Measurements from ENCODE around the gene GKN2. TPM values are rescaled to one million over a fixed set of nuclear protein-coding genes. Genes with fewer than 3 reads are reported as not detected.

The GKN2 gene
- total and polyA plus RNA-seq, 9 of the 15 experiments (the other 6 are each of a cell fraction or from before 2014, with no cell fraction given): not detected

DNA sequence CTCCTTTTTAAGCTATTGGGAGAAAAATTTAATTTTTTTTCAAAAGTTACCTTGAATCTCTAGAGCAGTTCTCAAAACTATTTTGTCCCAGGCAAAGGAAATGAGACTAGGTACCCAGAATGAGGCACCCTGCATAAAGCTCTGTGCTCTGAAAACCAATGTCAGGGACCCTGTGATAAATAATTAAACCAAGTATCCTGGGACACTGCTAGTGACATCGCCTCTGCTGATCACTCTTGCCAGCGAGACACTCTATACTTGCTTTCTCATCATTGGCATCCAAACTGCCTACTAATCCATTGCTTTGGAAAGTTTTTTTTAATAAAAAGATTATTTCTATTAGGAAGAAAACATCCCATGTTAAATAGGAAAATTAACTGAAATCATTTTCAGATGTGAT lies 23.2 kb upstream of the GKN2 start (continued):
- TF ChIP-seq SAP30 (IDR thresholded peaks at IDR 0.05; ENCODE audit: borderline replicate concordance, insufficient read depth, low read depth, low read length, poor library complexity, severe bottlenecking) (no peak), ZNF785 (CRISPR knock-in tag; IDR thresholded peaks at IDR 0.05) (no peak)

DNA sequence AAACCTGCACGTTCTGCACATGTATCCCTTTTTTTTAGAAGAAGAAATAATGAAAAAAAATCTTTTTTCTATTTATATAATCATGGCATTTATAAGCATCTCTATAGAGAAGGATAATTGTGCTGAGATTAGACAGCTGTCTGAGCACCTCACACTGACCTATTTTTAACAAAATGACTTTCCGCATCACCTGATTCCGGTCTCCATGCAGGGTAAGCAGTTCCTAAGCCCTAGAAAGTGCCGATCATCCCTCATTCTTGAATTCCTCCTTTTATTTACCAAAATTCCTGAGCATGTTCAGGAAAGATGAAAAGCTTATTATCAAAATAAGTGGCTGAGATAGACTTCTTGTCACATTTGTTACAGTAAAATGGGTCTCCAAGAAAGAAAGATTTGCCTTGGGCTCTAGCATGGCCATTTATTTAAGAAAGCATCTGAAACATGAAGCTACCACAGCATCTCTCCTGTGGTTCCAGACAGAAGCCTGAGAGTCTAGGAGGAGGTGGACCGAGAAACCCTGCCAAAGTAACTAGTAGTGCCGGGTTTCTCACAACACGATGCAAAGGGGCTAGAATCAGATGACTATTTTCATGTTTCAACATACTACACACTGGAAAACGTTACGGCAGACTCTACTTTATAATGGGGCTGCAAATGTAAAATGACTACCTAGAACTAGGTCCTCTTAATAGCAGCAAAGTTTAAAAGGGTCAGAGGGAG lies 22.4 kb upstream of the GKN2 start:
- POLR2A ChIA-PET: interaction anchor here (1.3 kb wide), 1 partner anchor 20 kb away, joined by 3 read pairs; no protein-coding TSS in a partner anchor
- BruUV-seq (replicated peaks): no TSS peak
- H3K4me2 ChIP-seq (ENCODE audit: insufficient read depth, low read length): no peak overlapping the region
- H3K9me1 ChIP-seq (ENCODE audit: control insufficient read depth, insufficient read depth, low read length): no peaks in the 10 kb centered on the region
- no peaks in the 10 kb centered on the region for H3K79me2 ChIP-seq (ENCODE audit: control insufficient read depth, insufficient read depth, low read length)
- no peak overlapping the region for H3K27ac ChIP-seq (ENCODE audit: extremely low read depth, low read depth, low read length)
- intact Hi-C loops (cut with micrococcal nuclease): no loop called here
- H4K20me1 ChIP-seq (replicated peaks; ENCODE audit: control insufficient read depth, insufficient read depth, low read length): no peaks in the 10 kb centered on the region
- H3K4me3 ChIP-seq: no peak overlapping the region
- CTCF ChIA-PET (ENCODE audit: low intra/inter-chr PET ratio): no interaction called here
- no peaks in the 10 kb centered on the region for H3K4me1 ChIP-seq (replicated peaks in 1 of 2; ENCODE audit: control insufficient read depth in 2 of 2, insufficient read depth in 2 of 2, low read length in 2 of 2)
- no peaks in the 10 kb centered on the region for H3K36me3 ChIP-seq (ENCODE audit: control insufficient read depth, insufficient read depth, low read length)
- in situ Hi-C loops (cut with MboI): no loop called here
- no peak overlapping the region for H3K9ac ChIP-seq (ENCODE audit: insufficient read depth in 1 of 2, low read depth in 2 of 2, low read length in 2 of 2)
- no peak for DNase-seq (ENCODE audit: extremely low read depth in 1 of 4, low spot score in 3 of 4)
- no peaks in the 10 kb centered on the region for H3K9me3 ChIP-seq (replicated peaks; ENCODE audit: control insufficient read depth, insufficient read depth, low read depth, low read length)
- WGBS (ENCODE audit: insufficient coverage, low coverage, missing lambda C conversion rate): 3% methylated on average over 9 of the region's 9 CpGs
- no peak overlapping the region for H2AFZ ChIP-seq (ENCODE audit: low read depth, low read length)
- TF ChIP-seq ARNT (IDR thresholded peaks at IDR 0.05) (no peak), ZNF77 (CRISPR knock-in tag; IDR thresholded peaks at IDR 0.05) (no peak)
- TF ChIP-seq, protein P1, sequence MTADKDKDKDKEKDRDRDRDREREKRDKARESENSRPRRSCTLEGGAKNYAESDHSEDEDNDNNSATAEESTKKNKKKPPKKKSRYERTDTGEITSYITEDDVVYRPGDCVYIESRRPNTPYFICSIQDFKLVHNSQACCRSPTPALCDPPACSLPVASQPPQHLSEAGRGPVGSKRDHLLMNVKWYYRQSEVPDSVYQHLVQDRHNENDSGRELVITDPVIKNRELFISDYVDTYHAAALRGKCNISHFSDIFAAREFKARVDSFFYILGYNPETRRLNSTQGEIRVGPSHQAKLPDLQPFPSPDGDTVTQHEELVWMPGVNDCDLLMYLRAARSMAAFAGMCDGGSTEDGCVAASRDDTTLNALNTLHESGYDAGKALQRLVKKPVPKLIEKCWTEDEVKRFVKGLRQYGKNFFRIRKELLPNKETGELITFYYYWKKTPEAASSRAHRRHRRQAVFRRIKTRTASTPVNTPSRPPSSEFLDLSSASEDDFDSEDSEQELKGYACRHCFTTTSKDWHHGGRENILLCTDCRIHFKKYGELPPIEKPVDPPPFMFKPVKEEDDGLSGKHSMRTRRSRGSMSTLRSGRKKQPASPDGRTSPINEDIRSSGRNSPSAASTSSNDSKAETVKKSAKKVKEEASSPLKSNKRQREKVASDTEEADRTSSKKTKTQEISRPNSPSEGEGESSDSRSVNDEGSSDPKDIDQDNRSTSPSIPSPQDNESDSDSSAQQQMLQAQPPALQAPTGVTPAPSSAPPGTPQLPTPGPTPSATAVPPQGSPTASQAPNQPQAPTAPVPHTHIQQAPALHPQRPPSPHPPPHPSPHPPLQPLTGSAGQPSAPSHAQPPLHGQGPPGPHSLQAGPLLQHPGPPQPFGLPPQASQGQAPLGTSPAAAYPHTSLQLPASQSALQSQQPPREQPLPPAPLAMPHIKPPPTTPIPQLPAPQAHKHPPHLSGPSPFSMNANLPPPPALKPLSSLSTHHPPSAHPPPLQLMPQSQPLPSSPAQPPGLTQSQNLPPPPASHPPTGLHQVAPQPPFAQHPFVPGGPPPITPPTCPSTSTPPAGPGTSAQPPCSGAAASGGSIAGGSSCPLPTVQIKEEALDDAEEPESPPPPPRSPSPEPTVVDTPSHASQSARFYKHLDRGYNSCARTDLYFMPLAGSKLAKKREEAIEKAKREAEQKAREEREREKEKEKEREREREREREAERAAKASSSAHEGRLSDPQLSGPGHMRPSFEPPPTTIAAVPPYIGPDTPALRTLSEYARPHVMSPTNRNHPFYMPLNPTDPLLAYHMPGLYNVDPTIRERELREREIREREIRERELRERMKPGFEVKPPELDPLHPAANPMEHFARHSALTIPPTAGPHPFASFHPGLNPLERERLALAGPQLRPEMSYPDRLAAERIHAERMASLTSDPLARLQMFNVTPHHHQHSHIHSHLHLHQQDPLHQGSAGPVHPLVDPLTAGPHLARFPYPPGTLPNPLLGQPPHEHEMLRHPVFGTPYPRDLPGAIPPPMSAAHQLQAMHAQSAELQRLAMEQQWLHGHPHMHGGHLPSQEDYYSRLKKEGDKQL (CRISPR knock-in tag; IDR thresholded peaks at IDR 0.05; ENCODE audit: borderline replicate concordance): no peak
- TF ChIP-seq, protein P2, sequence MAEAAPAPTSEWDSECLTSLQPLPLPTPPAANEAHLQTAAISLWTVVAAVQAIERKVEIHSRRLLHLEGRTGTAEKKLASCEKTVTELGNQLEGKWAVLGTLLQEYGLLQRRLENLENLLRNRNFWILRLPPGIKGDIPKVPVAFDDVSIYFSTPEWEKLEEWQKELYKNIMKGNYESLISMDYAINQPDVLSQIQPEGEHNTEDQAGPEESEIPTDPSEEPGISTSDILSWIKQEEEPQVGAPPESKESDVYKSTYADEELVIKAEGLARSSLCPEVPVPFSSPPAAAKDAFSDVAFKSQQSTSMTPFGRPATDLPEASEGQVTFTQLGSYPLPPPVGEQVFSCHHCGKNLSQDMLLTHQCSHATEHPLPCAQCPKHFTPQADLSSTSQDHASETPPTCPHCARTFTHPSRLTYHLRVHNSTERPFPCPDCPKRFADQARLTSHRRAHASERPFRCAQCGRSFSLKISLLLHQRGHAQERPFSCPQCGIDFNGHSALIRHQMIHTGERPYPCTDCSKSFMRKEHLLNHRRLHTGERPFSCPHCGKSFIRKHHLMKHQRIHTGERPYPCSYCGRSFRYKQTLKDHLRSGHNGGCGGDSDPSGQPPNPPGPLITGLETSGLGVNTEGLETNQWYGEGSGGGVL (CRISPR knock-in tag; IDR thresholded peaks at IDR 0.05): no peak
- peaks cover 5 to 6% of the 10 kb centered on the region in 2 experiments; a peak in 4 of 5 replicates for H3K27me3 ChIP-seq (ENCODE audit: control insufficient read depth in 2 of 2, insufficient read depth in 2 of 2, low read length in 2 of 2)
- ATAC-seq: no peak
- no peak for FAIRE-seq

Measured in K562 (cell line).